Mesothelial cell of epicardium (in vitro differentiated cells): Measurements from ENCODE around the gene USP31. TPM values are rescaled to one million over a fixed set of nuclear protein-coding genes. Genes with fewer than 3 reads are reported as not detected.

Experiments used
- DNase-seq, 2 experiments: peaks; one replicate each; pipeline ENCODE4 v3.0.0; 2021; ENCODE audit warnings: low spot score in 2 of 2; ENCODE audit not compliant: unreplicated experiment in 2 of 2
- H3K27ac Mint-ChIP-seq: 2 replicates; pipeline ENCODE4 v1.8.0; 2021; ENCODE audit warnings: mixed read lengths
- H3K27me3 Mint-ChIP-seq: 2 replicates; pipeline ENCODE4 v1.8.0; 2021; ENCODE audit warnings: low read depth, mixed read lengths
- H3K36me3 Mint-ChIP-seq: 2 replicates; pipeline ENCODE4 v1.8.0; 2021; ENCODE audit warnings: mixed read lengths
- H3K4me1 Mint-ChIP-seq: 2 replicates; pipeline ENCODE4 v1.8.0; 2021; ENCODE audit warnings: mixed read lengths
- H3K4me3 Mint-ChIP-seq: 2 replicates; pipeline ENCODE4 v1.8.0; 2021; ENCODE audit warnings: mild to moderate bottlenecking, moderate library complexity, mixed read lengths
- H3K9me3 Mint-ChIP-seq: 2 replicates; pipeline ENCODE4 v1.8.0; 2021; ENCODE audit warnings: mixed read lengths
- CTCF ChIP-seq: fragments of 200-600 bp; sonication (generic); IDR thresholded peaks from one replicate; pipeline ENCODE4 v1.5.0; 2021; ENCODE audit warnings: antibody characterized with exemption; ENCODE audit not compliant: unreplicated experiment
- total RNA-seq: library from RNA; stranded (reverse); gene quantifications from 3 replicates; pipeline ENCODE4 v1.2.1, GENCODE V29; 2021

USP31 gene
- total RNA-seq, 1 donor from 2014 or later, result 13.7 TPM

DNA sequence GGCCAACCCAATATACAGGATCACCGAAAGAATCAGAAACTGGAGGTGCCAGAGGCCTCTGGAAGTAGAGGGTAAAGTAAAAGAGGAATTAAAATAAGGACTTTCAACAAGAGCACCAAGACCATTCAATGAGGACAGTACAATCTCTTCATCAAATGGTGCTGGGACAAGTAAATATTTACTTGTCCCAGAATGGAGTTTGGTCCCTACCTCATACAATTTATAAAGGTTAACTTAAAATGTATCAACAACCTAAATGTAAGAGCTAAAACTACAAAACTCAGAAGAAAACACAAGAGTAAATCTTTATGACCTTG is 56.5 kb downstream of the USP31 start:
- no peak for DNase-seq
- H3K27me3 Mint-ChIP-seq, result no peaks in the 10 kb centered on the region
- H3K4me1 Mint-ChIP-seq, result peaks cover 3% of the 10 kb centered on the region
- H3K36me3 Mint-ChIP-seq, result peaks cover 24% of the 10 kb centered on the region
- H3K4me3 Mint-ChIP-seq, result no peak overlapping the region
- H3K27ac Mint-ChIP-seq, result no peak overlapping the region
- no peaks in the 10 kb centered on the region for H3K9me3 Mint-ChIP-seq
- TF ChIP-seq CTCF, result no peak

DNA sequence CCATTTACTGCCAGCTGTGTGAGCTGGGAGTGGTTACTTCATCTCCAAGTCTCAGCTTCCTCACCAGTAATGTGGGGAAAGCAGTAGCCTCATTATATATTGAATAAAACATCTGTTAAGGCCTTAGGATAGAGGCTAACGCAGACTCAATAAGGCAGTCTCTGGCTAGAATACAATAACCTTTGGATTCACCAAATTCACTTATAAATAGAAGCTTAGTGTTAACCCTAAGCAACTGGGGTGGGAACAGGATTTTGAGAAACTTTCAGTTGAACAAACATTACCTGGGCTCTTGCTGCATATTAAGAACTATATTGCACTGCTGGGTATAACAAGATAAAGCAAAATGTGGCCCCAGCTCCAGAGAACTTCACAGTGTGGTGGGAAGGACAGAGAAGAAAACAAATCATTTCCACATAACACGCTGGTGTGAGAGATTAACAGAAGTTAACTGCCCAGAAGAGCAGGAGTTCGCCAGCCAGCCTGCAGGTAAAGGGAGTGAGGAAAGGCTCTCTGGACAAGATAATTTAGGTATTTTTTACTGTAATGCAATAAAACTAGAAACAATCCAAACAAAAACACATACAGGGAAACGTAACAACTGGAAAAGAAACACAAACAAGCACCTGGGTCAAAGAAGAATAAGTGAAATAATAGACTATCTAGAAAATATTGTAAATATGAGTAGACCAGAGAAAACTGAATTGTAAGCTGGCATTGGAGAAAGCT is 57.0 kb downstream of the USP31 start:
- Mint-ChIP-seq H3K4me3 (no peak overlapping the region), H3K4me1 (peaks cover 3% of the 10 kb centered on the region), H3K27me3 (no peaks in the 10 kb centered on the region), H3K9me3 (no peaks in the 10 kb centered on the region), H3K36me3 (peaks cover 24% of the 10 kb centered on the region), H3K27ac (no peak overlapping the region)
- TF ChIP-seq CTCF, result no peak
- no peak for DNase-seq

DNA sequence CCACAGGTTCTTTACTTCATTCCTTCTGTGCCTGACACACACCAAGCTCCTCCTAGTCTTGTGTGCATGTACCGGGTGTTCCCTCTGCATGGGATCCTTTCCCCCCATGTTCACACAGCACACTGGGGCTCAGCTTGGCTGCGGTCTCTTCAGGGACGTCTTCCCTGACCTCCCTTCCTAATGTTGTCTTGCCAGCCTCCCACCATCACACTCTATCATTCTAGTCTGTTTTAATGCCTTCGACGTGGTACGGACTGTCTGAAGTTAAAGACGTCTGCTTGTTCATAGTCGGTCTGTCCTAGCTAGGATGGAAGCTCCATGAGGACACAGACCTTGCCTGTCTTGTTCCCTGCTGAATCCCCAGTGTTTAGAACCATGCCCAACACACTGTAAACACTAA is 60.1 kb downstream of the USP31 start:
- Mint-ChIP-seq H3K9me3 (no peaks in the 10 kb centered on the region), H3K4me3 (no peak overlapping the region), H3K27ac (no peak overlapping the region), H3K36me3 (peaks cover 22% of the 10 kb centered on the region), H3K4me1 (peaks cover 8% of the 10 kb centered on the region), H3K27me3 (no peaks in the 10 kb centered on the region)
- no peak for TF ChIP-seq CTCF
- no peak for DNase-seq

DNA sequence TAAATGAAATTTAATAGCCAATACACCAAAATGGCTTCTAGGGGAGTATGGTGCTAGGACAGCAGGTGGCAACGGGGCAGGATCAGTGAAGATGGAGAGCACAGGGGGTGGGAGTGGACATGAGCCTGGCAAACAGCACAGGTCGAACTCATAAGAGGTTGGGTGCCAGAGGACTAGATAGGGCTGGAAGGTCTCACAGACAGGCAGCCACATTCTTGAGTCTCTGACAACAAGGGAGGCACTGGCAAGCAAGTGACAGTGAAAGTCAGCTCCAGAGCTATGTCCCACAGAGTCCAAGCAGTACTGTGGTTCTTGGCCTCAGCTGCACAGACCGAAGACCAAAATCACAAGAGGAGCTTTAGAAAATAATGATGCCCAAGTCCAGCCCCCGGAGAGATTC is 61.2 kb downstream of the USP31 start:
- H3K27me3 Mint-ChIP-seq, result no peaks in the 10 kb centered on the region
- no peak for TF ChIP-seq CTCF
- H3K36me3 Mint-ChIP-seq, result peaks cover 17% of the 10 kb centered on the region
- DNase-seq, result no peak
- H3K27ac Mint-ChIP-seq, result no peak overlapping the region
- no peaks in the 10 kb centered on the region for H3K9me3 Mint-ChIP-seq
- no peak overlapping the region for H3K4me3 Mint-ChIP-seq
- H3K4me1 Mint-ChIP-seq, result peaks cover 8% of the 10 kb centered on the region

GRCh38 chr16:23085949-23086348 is 63.3 kb downstream of the USP31 start:
- H3K36me3 Mint-ChIP-seq, result peaks cover 15% of the 10 kb centered on the region
- H3K9me3 Mint-ChIP-seq, result no peaks in the 10 kb centered on the region
- H3K27ac Mint-ChIP-seq, result no peak overlapping the region
- no peak overlapping the region for H3K4me3 Mint-ChIP-seq
- TF ChIP-seq CTCF, result no peak
- H3K4me1 Mint-ChIP-seq, result peaks cover 4% of the 10 kb centered on the region
- DNase-seq, result no peak
- no peaks in the 10 kb centered on the region for H3K27me3 Mint-ChIP-seq
